ENCODE data around the gene ZNF665. TPM values are rescaled to one million over a fixed set of nuclear protein-coding genes. Genes with fewer than 3 reads are reported as not detected.
"Not testable (repeated sequence)": the region's sequence is repeated elsewhere in the genome, so short reads cannot be mapped to it uniquely, and the experiment has no call there.

ZNF665 gene
- total RNA-seq, 1 experiment from 2014 or later = 0.73 TPM

GRCh38 chr19:53185155-53185882 is 7.8 kb downstream of the ZNF665 start:
- H3K36me3 Mint-ChIP-seq (ENCODE audit: insufficient read depth, unreplicated experiment); H3K9me3 ChIP-seq; CTCF ChIA-PET; H3K4me1 Mint-ChIP-seq (ENCODE audit: low read depth, unreplicated experiment); H3K27me3 ChIP-seq (replicated peaks; ENCODE audit: control insufficient read depth, insufficient read depth, low read length); POLR2A ChIA-PET; H3K4me1 ChIP-seq; H3K4me3 Mint-ChIP-seq (ENCODE audit: unreplicated experiment); H3K27ac Mint-ChIP-seq (ENCODE audit: unreplicated experiment); DNase-seq; H3K27me3 Mint-ChIP-seq (ENCODE audit: insufficient read depth, unreplicated experiment); H3K4me3 ChIP-seq (ENCODE audit: low read depth, low read length); H3K36me3 ChIP-seq (ENCODE audit: control insufficient read depth, insufficient read depth, low read length); intact Hi-C loops (cut with micrococcal nuclease; ENCODE audit: unreplicated experiment); BruUV-seq (replicated peaks): not testable (repeated sequence)
- H3K9me3 Mint-ChIP-seq (ENCODE audit: unreplicated experiment) = peaks cover 39% of the 10 kb centered on the region

GRCh38 chr19:53183146-53183764 is 9.9 kb downstream of the ZNF665 start:
- Mint-ChIP-seq H3K9me3 (ENCODE audit: unreplicated experiment) (peaks cover 30% of the 10 kb centered on the region), H3K4me1 (ENCODE audit: low read depth, unreplicated experiment) (no peaks in the 10 kb centered on the region), H3K27me3 (ENCODE audit: insufficient read depth, unreplicated experiment) (no peaks in the 10 kb centered on the region), H3K36me3 (ENCODE audit: insufficient read depth, unreplicated experiment) (no peaks in the 10 kb centered on the region), H3K27ac (ENCODE audit: unreplicated experiment) (no peak overlapping the region), H3K4me3 (ENCODE audit: unreplicated experiment) (no peak overlapping the region)
- no peak for DNase-seq
- H3K27me3 ChIP-seq (replicated peaks; ENCODE audit: control insufficient read depth, insufficient read depth, low read length) = no peaks in the 10 kb centered on the region
- no TSS peak for BruUV-seq (replicated peaks)
- 0 out of 2 replicates have a peak, but pooled peaks cover 5% of the 10 kb centered on the region for H3K9me3 ChIP-seq
- ChIA-PET POLR2A (no interaction called here), CTCF (no interaction called here)
- H3K4me1 ChIP-seq = no peaks in the 10 kb centered on the region
- no peak overlapping the region for H3K4me3 ChIP-seq (ENCODE audit: low read depth, low read length)
- H3K36me3 ChIP-seq (ENCODE audit: control insufficient read depth, insufficient read depth, low read length) = no peaks in the 10 kb centered on the region
- TF ChIP-seq CTCF (IDR thresholded peaks at IDR 0.05; ENCODE audit: insufficient read depth in 1 of 2, low read depth in 1 of 2, low read length in 1 of 2, severe bottlenecking in 1 of 2, unreplicated experiment in 1 of 2) = no peak
- intact Hi-C loops (cut with micrococcal nuclease; ENCODE audit: unreplicated experiment) = no loop called here

GRCh38 chr19:53182202-53182601 is 11.0 kb downstream of the ZNF665 start:
- no peak for TF ChIP-seq CTCF (IDR thresholded peaks at IDR 0.05; ENCODE audit: insufficient read depth in 1 of 2, low read depth in 1 of 2, low read length in 1 of 2, severe bottlenecking in 1 of 2, unreplicated experiment in 1 of 2)
- no TSS peak for BruUV-seq (replicated peaks)
- Mint-ChIP-seq H3K36me3 (ENCODE audit: insufficient read depth, unreplicated experiment) (no peaks in the 10 kb centered on the region), H3K27ac (ENCODE audit: unreplicated experiment) (no peak overlapping the region), H3K9me3 (ENCODE audit: unreplicated experiment) (peaks cover 30% of the 10 kb centered on the region), H3K27me3 (ENCODE audit: insufficient read depth, unreplicated experiment) (no peaks in the 10 kb centered on the region), H3K4me1 (ENCODE audit: low read depth, unreplicated experiment) (no peaks in the 10 kb centered on the region), H3K4me3 (ENCODE audit: unreplicated experiment) (no peak overlapping the region)
- DNase-seq = no peak
- no peaks in the 10 kb centered on the region for H3K4me1 ChIP-seq
- no peaks in the 10 kb centered on the region for H3K36me3 ChIP-seq (ENCODE audit: control insufficient read depth, insufficient read depth, low read length)
- intact Hi-C loops (cut with micrococcal nuclease; ENCODE audit: unreplicated experiment) = no loop called here
- peaks cover 11% of the 10 kb centered on the region; the same call in 1 of the 2 replicates for H3K9me3 ChIP-seq
- H3K27me3 ChIP-seq (replicated peaks; ENCODE audit: control insufficient read depth, insufficient read depth, low read length) = no peaks in the 10 kb centered on the region
- POLR2A ChIA-PET = no interaction called here
- H3K4me3 ChIP-seq (ENCODE audit: low read depth, low read length) = no peak overlapping the region
- CTCF ChIA-PET = no interaction called here

All from Caco-2 (cell line).